ENCODE results near the gene VSTM4. TPM values are rescaled to one million over a fixed set of nuclear protein-coding genes. Genes with fewer than 3 reads are reported as not detected.

VSTM4 gene
- total RNA-seq, 1 donor from 2014 or later, result 21.1 TPM

- Histone ChIP-seq H3K27me3 (ENCODE audit: low read depth) (no peaks in the 10 kb centered on the region), H3K36me3 (peaks cover 23% of the 10 kb centered on the region), H3K4me3 (no peak overlapping the region), H3K9me3 (replicated peaks) (no peaks in the 10 kb centered on the region), H3K4me1 (peaks cover 52% of the 10 kb centered on the region), H3K27ac (replicated peaks) (no peak overlapping the region)
- no peak for TF ChIP-seq CTCF (IDR thresholded peaks at IDR 0.05; ENCODE audit: borderline replicate concordance)
- no peak for DNase-seq
- intact Hi-C loops (cut with micrococcal nuclease), result no loop called here
Observed at GRCh38 chr10:49076319-49076718, 39.0 kb downstream of the VSTM4 start.

GRCh38 chr10:49075743-49076142, 39.6 kb downstream of the VSTM4 start:
- H3K9me3 ChIP-seq (replicated peaks), result no peaks in the 10 kb centered on the region
- H3K27me3 ChIP-seq (ENCODE audit: low read depth), result no peaks in the 10 kb centered on the region
- no peak for DNase-seq
- H3K4me3 ChIP-seq, result no peak overlapping the region
- peaks cover 52% of the 10 kb centered on the region for H3K4me1 ChIP-seq
- no peak for TF ChIP-seq CTCF (IDR thresholded peaks at IDR 0.05; ENCODE audit: borderline replicate concordance)
- H3K27ac ChIP-seq (replicated peaks), result no peak overlapping the region
- H3K36me3 ChIP-seq, result peaks cover 23% of the 10 kb centered on the region
- intact Hi-C loops (cut with micrococcal nuclease), result no loop called here

- intact Hi-C loops (cut with micrococcal nuclease), result no loop called here
- no peak for DNase-seq
- no peak for TF ChIP-seq CTCF (IDR thresholded peaks at IDR 0.05; ENCODE audit: borderline replicate concordance)
- H3K4me1 ChIP-seq, result peaks cover 50% of the 10 kb centered on the region
- H3K27me3 ChIP-seq (ENCODE audit: low read depth), result no peaks in the 10 kb centered on the region
- no peak overlapping the region for H3K4me3 ChIP-seq
- no peaks in the 10 kb centered on the region for H3K9me3 ChIP-seq (replicated peaks)
- peaks cover 23% of the 10 kb centered on the region for H3K36me3 ChIP-seq
- H3K27ac ChIP-seq (replicated peaks), result no peak overlapping the region
Observed at GRCh38 chr10:49074836-49075682, 40.3 kb downstream of the VSTM4 start.

GRCh38 chr10:49072166-49072885, 43.0 kb downstream of the VSTM4 start:
- no peaks in the 10 kb centered on the region for H3K9me3 ChIP-seq (replicated peaks)
- H3K4me1 ChIP-seq, result peaks cover 40% of the 10 kb centered on the region
- no peak for DNase-seq
- intact Hi-C loops (cut with micrococcal nuclease), result no loop called here
- H3K4me3 ChIP-seq, result no peak overlapping the region
- peaks cover 23% of the 10 kb centered on the region for H3K36me3 ChIP-seq
- TF ChIP-seq CTCF (IDR thresholded peaks at IDR 0.05; ENCODE audit: borderline replicate concordance), result no peak
- H3K27me3 ChIP-seq (ENCODE audit: low read depth), result no peaks in the 10 kb centered on the region
- H3K27ac ChIP-seq (replicated peaks), result no peak overlapping the region

GRCh38 chr10:49071160-49071761, 44.1 kb downstream of the VSTM4 start:
- Histone ChIP-seq H3K27ac (replicated peaks) (peak overlapping the region; percentile 47), H3K4me1 (peaks cover 33% of the 10 kb centered on the region), H3K27me3 (ENCODE audit: low read depth) (no peaks in the 10 kb centered on the region), H3K36me3 (peaks cover 15% of the 10 kb centered on the region), H3K9me3 (replicated peaks) (no peaks in the 10 kb centered on the region), H3K4me3 (no peak overlapping the region)
- intact Hi-C loops (cut with micrococcal nuclease), result no loop called here
- no peak for TF ChIP-seq CTCF (IDR thresholded peaks at IDR 0.05; ENCODE audit: borderline replicate concordance)
- DNase-seq, result no peak
